ENCODE data around the gene YAF2. TPM values are rescaled to one million over a fixed set of nuclear protein-coding genes. Genes with fewer than 3 reads are reported as not detected.

YAF2 gene
- total and polyA plus RNA-seq, 12 donors, result 26.9 to 129 (median 79.3) TPM

GRCh38 chr12:42135259-42135814 is 102.7 kb downstream of the YAF2 start:
- intact Hi-C loops (cut with DNase I), result loop anchor here in 5 of 10 donors (5.0 to 10.0 kb wide), 4 partner anchors 339 to 439 kb away; no protein-coding TSS in a partner anchor
- no peaks in the 10 kb centered on the region for H3K9me3 ChIP-seq
- peaks cover 4 to 19% (median 9%) of the 10 kb centered on the region in 9 donors for H3K4me1 ChIP-seq

GRCh38 chr12:42130672-42131402 is 107.2 kb downstream of the YAF2 start:
- Histone ChIP-seq H3K4me1 (peaks cover 4 to 31% (median 15%) of the 10 kb centered on the region in 9 donors), H3K9me3 (no peaks in the 10 kb centered on the region), H3K27me3 (no peaks in the 10 kb centered on the region), H3K27ac (no peak overlapping the region), H3K4me3 (no peak overlapping the region), H3K36me3 (no peaks in the 10 kb centered on the region)
- WGBS, 2 donors, result 53 to 59% methylated on average over 4 of the region's 4 CpGs
- DNase-seq, result no peak
- ATAC-seq, result peak in 7 of 8 donors; percentile 34 to 79 (median 52)
- TF ChIP-seq CTCF (IDR thresholded peaks at IDR 0.05), result no peak
- intact Hi-C loops (cut with DNase I), result loop anchor here in 5 of 10 donors (1.0 to 10.0 kb wide), 6 partner anchors 194 to 444 kb away; no protein-coding TSS in a partner anchor

More at GRCh38 chr12:42135259-42135814, 102.7 kb downstream of the YAF2 start:
- DNase-seq (no peak), ATAC-seq (no peak)
- Histone ChIP-seq H3K4me3 (no peak overlapping the region), H3K36me3 (no peaks in the 10 kb centered on the region), H3K27ac (no peak overlapping the region), H3K27me3 (no peaks in the 10 kb centered on the region)
- 90 to 95% methylated on average over 3 of the region's 3 CpGs for WGBS, 2 donors
- TF ChIP-seq CTCF (IDR thresholded peaks at IDR 0.05), result no peak

- peak in 1 of 2 donors; percentile 45 for DNase-seq
- peak; percentile 54 to 84 (median 75) for ATAC-seq
- WGBS, 2 donors, result 22 to 29% methylated on average over 4 of the region's 4 CpGs
- Histone ChIP-seq H3K4me1 (peaks cover 4 to 32% (median 20%) of the 10 kb centered on the region in 9 donors), H3K27me3 (no peaks in the 10 kb centered on the region), H3K27ac (no peak overlapping the region), H3K4me3 (no peak overlapping the region), H3K9me3 (no peaks in the 10 kb centered on the region), H3K36me3 (no peaks in the 10 kb centered on the region)
- TF ChIP-seq CTCF (IDR thresholded peaks at IDR 0.05), result peak; percentile 69 to 93 (median 83)
- intact Hi-C loops (cut with DNase I), result loop anchor here in 8 of 10 donors (1.0 to 10.0 kb wide), 15 partner anchors 195 to 1215 kb away; partner anchors contain the start of genes PPHLN1 (in 1 of the 8) and ZCRB1 (in 1 of the 8)
Observed at GRCh38 chr12:42129595-42130204, 108.3 kb downstream of the YAF2 start.

- WGBS, 2 donors, result 90 to 92% methylated on average over 6 of the region's 6 CpGs
- Histone ChIP-seq H3K27ac (no peak overlapping the region), H3K36me3 (no peaks in the 10 kb centered on the region), H3K4me3 (no peak overlapping the region), H3K4me1 (peaks cover 4 to 35% (median 24%) of the 10 kb centered on the region in 9 donors), H3K27me3 (no peaks in the 10 kb centered on the region), H3K9me3 (no peaks in the 10 kb centered on the region)
- intact Hi-C loops (cut with DNase I), result loop anchor here in 8 of 10 donors (1.0 to 10.0 kb wide), 12 partner anchors 198 to 1216 kb away; partner anchors contain the start of genes PPHLN1 (in 1 of the 8) and ZCRB1 (in 1 of the 8)
- DNase-seq (no peak), ATAC-seq (no peak)
- no peak for TF ChIP-seq CTCF (IDR thresholded peaks at IDR 0.05)
Observed at GRCh38 chr12:42128888-42129287, 109.2 kb downstream of the YAF2 start.
